PC-3 (cell line): ENCODE results near the gene SNX27. TPM values are rescaled to one million over a fixed set of nuclear protein-coding genes. Genes with fewer than 3 reads are reported as not detected.
"Not testable (repeated sequence)": the region's sequence is repeated elsewhere in the genome, so short reads cannot be mapped to it uniquely, and the experiment has no call there.

Source experiments
- ATAC-seq: fragments of 200-7000 bp; cut with Tn5 transposase; 2 replicates; pipeline ENCODE4 v1.9.1; 2020; ENCODE audit warnings: mild to moderate bottlenecking, moderate library complexity
- BruUV-seq: library from RNA; stranded (reverse); fragments of 400-500 nt; replicated peaks from 2 replicates; lab custom pipeline; 2021; lab: Mats Ljungman, UMichigan
- CTCF ChIA-PET: fragments of 300-600 bp; sonication (Branson Sonifier 250); formaldehyde crosslinking; loops from one replicate; lab custom pipeline; 2022; ENCODE audit warnings: antibody characterized with exemption; lab: Charles Lee
- POLR2A ChIA-PET: fragments of 300-600 bp; sonication (Branson Sonifier 250); formaldehyde crosslinking; loops from one replicate; lab custom pipeline; 2022; ENCODE audit warnings: antibody characterized with exemption; ENCODE audit not compliant: unreplicated experiment; lab: Charles Lee
- DNase-seq: peaks from one replicate; pipeline ENCODE4 v3.0.0-alpha.2; 2015
- H2AFZ ChIP-seq: fragments of 300-600 bp; sonication (generic); 2 replicates; pipeline ENCODE4 v1.6.0; 2016; ENCODE audit warnings: antibody characterized with exemption, low read length
- H3F3A ChIP-seq: fragments of 300-600 bp; sonication (generic); one replicate; pipeline ENCODE4 v1.6.0; 2017; ENCODE audit warnings: antibody characterized with exemption, low read length, control low read depth, mild to moderate bottlenecking; ENCODE audit not compliant: unreplicated experiment
- H3K27ac ChIP-seq: fragments of 300-600 bp; sonication (generic); 2 replicates; pipeline ENCODE4 v1.5.1; 2016; ENCODE audit warnings: mild to moderate bottlenecking, low read length
- H3K27me3 ChIP-seq: fragments of 300-600 bp; sonication (generic); 2 replicates; pipeline ENCODE4 v1.6.1; 2016; ENCODE audit warnings: low read length, mixed read lengths
- H3K36me3 ChIP-seq: fragments of 300-600 bp; sonication (generic); 2 replicates; pipeline ENCODE4 v1.6.1; 2016; ENCODE audit warnings: low read depth, mixed run types, low read length, mixed read lengths
- H3K4me1 ChIP-seq: fragments of 300-600 bp; sonication (generic); 2 replicates; pipeline ENCODE4 v1.5.1; 2016; ENCODE audit warnings: low read length; ENCODE audit not compliant: insufficient read depth
- H3K4me2 ChIP-seq: fragments of 300-600 bp; sonication (generic); 2 replicates; pipeline ENCODE4 v1.6.0; 2016; ENCODE audit warnings: low read length
- H3K4me3 ChIP-seq: fragments of 300-600 bp; sonication (generic); 2 replicates; pipeline ENCODE4 v1.5.1; 2016; ENCODE audit warnings: mild to moderate bottlenecking, low read length, mixed read lengths
- H3K79me2 ChIP-seq: fragments of 300-600 bp; sonication (generic); 2 replicates; pipeline ENCODE4 v1.6.1; 2017; ENCODE audit warnings: low read length, mixed read lengths
- H3K9ac ChIP-seq: fragments of 300-600 bp; sonication (generic); 2 replicates; pipeline ENCODE4 v1.6.0; 2016; ENCODE audit warnings: mild to moderate bottlenecking, low read length
- H3K9me2 ChIP-seq: fragments of 300-600 bp; sonication (generic); replicated peaks from 2 replicates; pipeline ENCODE4 v1.6.1; 2016; ENCODE audit warnings: mixed run types, low read length, mixed read lengths
- H3K9me3 ChIP-seq: fragments of 300-600 bp; sonication (generic); 2 replicates; pipeline ENCODE4 v1.6.1; 2016; ENCODE audit warnings: low read length, mixed read lengths
- H4K20me1 ChIP-seq: fragments of 300-600 bp; sonication (generic); 2 replicates; pipeline ENCODE4 v1.6.1; 2016; ENCODE audit warnings: low read length, mixed read lengths
- EZH2 ChIP-seq: fragments of 300-600 bp; sonication (generic); IDR thresholded peaks from one replicate; pipeline ENCODE4 v1.6.1; 2017; ENCODE audit warnings: antibody characterized with exemption, mild to moderate bottlenecking, low read length; ENCODE audit not compliant: unreplicated experiment
- EZH2phosphoT487 ChIP-seq: fragments of 300-600 bp; sonication (generic); IDR thresholded peaks from 2 replicates; pipeline ENCODE4 v1.6.1; 2018; ENCODE audit warnings: mild to moderate bottlenecking, antibody characterized with exemption, low read length, borderline replicate concordance
- intact Hi-C: fragments of 100-400 bp; cut with micrococcal nuclease; formaldehyde crosslinking; loops from 2 replicates; pipeline ENCODE4 v1.9.0; 2023
- total RNA-seq: library from RNA; depleted of rRNA; stranded (reverse); fragments of >200 nt; gene quantifications from 2 replicates; pipeline ENCODE4 v1.2.3, GENCODE V29; 2014
- TF ChIP-seq, protein P1 (sequence below): fragments of 300-600 bp; sonication (generic); conservative IDR thresholded peaks from 2 replicates; pipeline ENCODE4 v1.5.1; 2017; ENCODE audit warnings: antibody characterized with exemption, low read depth, mild to moderate bottlenecking, low read length

The SNX27 gene
- total RNA-seq, 1 experiment from 2014 or later, result 25.1 TPM

DNA sequence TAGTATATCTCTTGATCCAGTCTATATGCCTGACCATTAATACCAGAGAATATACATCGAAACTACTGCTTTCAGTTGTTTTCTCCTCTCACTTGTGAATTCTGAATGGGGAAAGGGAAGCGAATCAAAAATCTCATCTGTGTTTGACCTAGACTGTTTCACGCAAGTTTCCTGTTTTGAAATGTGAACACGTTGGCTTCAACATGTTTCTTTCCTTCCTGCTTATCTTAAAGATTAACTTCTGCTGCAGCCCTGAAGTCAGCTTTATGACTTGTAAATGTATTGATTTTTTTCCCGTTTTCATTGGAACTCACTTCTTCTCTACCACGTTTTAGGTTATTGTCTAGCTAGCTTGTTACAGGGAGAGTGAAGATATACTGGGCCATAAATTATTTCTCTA lies 49.9 kb downstream of the SNX27 start:
- Histone ChIP-seq H3K4me1 (no peaks in the 10 kb centered on the region), H3K9ac (no peak overlapping the region), H3K4me3 (no peak overlapping the region), H3F3A (no peaks in the 10 kb centered on the region), H3K4me2 (no peak overlapping the region), H3K9me2 (no peaks in the 10 kb centered on the region), H3K27ac (no peak overlapping the region), H2AFZ (no peak overlapping the region), H3K36me3 (no peaks in the 10 kb centered on the region; the same call in 1 of the 2 replicates), H3K27me3 (no peaks in the 10 kb centered on the region), H4K20me1 (no peaks in the 10 kb centered on the region), H3K9me3 (no peaks in the 10 kb centered on the region), H3K79me2 (no peaks in the 10 kb centered on the region)
- no TSS peak for BruUV-seq
- intact Hi-C loops, result no loop called here
- ATAC-seq (no peak), DNase-seq (no peak)
- ChIA-PET CTCF (no interaction called here), POLR2A (no interaction called here)
- no peak for TF ChIP-seq EZH2
- TF ChIP-seq, protein P1, sequence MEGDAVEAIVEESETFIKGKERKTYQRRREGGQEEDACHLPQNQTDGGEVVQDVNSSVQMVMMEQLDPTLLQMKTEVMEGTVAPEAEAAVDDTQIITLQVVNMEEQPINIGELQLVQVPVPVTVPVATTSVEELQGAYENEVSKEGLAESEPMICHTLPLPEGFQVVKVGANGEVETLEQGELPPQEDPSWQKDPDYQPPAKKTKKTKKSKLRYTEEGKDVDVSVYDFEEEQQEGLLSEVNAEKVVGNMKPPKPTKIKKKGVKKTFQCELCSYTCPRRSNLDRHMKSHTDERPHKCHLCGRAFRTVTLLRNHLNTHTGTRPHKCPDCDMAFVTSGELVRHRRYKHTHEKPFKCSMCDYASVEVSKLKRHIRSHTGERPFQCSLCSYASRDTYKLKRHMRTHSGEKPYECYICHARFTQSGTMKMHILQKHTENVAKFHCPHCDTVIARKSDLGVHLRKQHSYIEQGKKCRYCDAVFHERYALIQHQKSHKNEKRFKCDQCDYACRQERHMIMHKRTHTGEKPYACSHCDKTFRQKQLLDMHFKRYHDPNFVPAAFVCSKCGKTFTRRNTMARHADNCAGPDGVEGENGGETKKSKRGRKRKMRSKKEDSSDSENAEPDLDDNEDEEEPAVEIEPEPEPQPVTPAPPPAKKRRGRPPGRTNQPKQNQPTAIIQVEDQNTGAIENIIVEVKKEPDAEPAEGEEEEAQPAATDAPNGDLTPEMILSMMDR, result no peak
- no peak for TF ChIP-seq EZH2phosphoT487

DNA sequence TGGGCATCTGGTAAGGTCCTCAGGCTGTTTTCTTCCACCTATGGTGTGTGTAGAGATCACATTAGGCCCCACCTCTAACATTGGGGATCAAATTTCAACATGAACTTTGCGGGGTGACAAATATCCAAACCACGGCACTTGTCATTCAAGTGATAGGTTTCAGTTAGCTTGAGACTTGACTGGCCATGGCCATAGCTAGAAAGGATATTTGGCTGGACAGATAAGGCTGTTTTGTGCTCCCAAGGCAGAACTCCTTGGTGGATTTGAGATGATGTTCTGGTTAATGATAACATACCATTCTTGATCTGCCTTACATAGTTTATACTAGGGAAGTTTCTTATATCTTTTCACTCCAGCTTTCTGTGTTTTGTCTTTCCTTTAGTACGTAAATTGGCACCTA lies 56.2 kb downstream of the SNX27 start:
- H3K4me1 ChIP-seq, result no peaks in the 10 kb centered on the region
- no peak for ATAC-seq
- intact Hi-C loops, result no loop called here
- ChIA-PET CTCF (no interaction called here), POLR2A (no interaction called here)
- no TSS peak for BruUV-seq
- no peaks in the 10 kb centered on the region for H3F3A ChIP-seq
- no peak overlapping the region for H3K27ac ChIP-seq
- H3K4me2 ChIP-seq, result no peak overlapping the region
- H3K9me2 ChIP-seq, result no peaks in the 10 kb centered on the region
- peaks cover 25% of the 10 kb centered on the region for H3K36me3 ChIP-seq
- H3K4me3 ChIP-seq, result no peak overlapping the region
- H3K9ac ChIP-seq, result no peak overlapping the region
- no peak overlapping the region for H2AFZ ChIP-seq
- H3K9me3 ChIP-seq, result no peaks in the 10 kb centered on the region
- H3K79me2 ChIP-seq, result no peaks in the 10 kb centered on the region
- H3K27me3 ChIP-seq, result no peaks in the 10 kb centered on the region
- no peak for TF ChIP-seq EZH2phosphoT487
- TF ChIP-seq, protein P1, result no peak
- no peaks in the 10 kb centered on the region for H4K20me1 ChIP-seq
- no peak for DNase-seq

DNA sequence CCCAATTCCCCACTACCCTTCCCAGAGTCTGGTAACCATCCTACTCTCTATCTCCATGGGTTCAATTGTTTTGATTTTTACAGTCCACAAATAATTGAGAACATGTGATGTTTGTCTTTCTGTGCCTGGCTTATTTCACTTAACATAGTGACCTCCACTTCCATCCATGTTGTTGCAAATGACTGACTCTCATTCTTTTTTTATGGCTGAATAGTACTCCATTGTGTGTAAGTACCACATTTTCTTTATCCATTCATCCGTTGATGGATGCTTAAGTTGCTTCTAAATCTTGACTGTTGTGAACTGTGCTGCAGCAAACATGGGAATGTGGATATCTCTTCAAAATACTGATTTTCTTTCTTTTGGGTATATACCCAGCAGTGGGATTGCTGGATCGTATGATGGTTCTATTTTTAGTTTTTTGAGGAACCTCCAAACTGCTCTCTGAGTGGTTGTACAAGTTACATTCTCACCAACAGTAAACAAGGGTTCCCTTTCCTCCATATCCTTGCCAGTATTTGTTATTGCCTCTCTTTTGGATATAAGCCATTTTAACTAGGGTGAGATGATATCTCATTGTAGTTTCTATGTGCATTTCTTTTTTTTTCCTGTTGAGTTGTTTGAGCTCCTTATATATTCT lies 58.3 kb downstream of the SNX27 start:
- POLR2A ChIA-PET, CTCF ChIA-PET, BruUV-seq, H3K27me3 ChIP-seq, H3K4me1 ChIP-seq, H3K4me3 ChIP-seq, ATAC-seq, H3K27ac ChIP-seq, H3F3A ChIP-seq, DNase-seq, H3K9me3 ChIP-seq, H3K79me2 ChIP-seq, H2AFZ ChIP-seq, H3K9me2 ChIP-seq, H3K9ac ChIP-seq, H3K4me2 ChIP-seq, intact Hi-C loops, H4K20me1 ChIP-seq: not testable (repeated sequence)
- H3K36me3 ChIP-seq, result peaks cover 28% of the 10 kb centered on the region
